ENCODE data around the gene WDR37. TPM values are rescaled to one million over a fixed set of nuclear protein-coding genes. Genes with fewer than 3 reads are reported as not detected.
"Not testable (repeated sequence)": the region's sequence is repeated elsewhere in the genome, so short reads cannot be mapped to it uniquely, and the experiment has no call there.

Gene WDR37
- polyA plus RNA-seq, 4 donors, result 14.5 to 20.4 (median 17.9) TPM

DNA sequence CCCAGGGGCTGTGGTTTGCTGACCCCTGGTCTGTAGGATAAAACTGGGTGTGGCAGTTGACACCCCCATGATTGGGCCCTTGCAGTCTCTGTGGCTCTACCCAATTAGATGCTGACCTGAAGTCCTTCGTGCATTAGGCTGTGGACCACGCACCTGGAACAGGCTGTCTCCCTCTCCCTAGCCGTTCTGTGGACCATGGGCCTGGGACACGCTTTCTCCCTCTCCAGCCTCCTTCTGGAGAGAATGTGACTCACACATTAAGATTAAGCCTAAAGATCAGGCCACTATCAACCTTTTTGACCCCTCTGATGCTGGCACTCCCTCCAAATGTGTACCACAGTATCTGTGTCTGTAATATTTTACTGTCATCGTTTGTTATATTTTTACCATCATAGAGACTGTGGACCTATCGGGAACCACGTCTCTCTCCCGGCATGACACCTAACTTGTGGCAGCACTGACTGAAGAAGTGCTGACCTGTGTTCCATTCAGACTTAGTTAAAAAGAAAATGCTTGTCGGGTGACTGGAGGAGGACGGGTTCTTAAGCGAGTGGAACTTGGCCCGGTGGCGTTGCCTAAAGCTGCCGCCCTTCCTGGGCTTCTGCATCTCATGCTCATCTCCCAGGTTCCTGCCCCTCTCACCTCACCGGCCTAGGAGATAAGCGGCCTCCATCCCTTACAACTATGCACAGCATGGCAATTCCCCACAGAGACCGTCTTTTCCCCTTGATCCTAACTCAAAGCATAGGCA lies 92.8 kb downstream of the WDR37 start:
- DNase-seq (ENCODE audit: low read depth in 4 of 4, low spot score in 2 of 4), result no peak

DNA sequence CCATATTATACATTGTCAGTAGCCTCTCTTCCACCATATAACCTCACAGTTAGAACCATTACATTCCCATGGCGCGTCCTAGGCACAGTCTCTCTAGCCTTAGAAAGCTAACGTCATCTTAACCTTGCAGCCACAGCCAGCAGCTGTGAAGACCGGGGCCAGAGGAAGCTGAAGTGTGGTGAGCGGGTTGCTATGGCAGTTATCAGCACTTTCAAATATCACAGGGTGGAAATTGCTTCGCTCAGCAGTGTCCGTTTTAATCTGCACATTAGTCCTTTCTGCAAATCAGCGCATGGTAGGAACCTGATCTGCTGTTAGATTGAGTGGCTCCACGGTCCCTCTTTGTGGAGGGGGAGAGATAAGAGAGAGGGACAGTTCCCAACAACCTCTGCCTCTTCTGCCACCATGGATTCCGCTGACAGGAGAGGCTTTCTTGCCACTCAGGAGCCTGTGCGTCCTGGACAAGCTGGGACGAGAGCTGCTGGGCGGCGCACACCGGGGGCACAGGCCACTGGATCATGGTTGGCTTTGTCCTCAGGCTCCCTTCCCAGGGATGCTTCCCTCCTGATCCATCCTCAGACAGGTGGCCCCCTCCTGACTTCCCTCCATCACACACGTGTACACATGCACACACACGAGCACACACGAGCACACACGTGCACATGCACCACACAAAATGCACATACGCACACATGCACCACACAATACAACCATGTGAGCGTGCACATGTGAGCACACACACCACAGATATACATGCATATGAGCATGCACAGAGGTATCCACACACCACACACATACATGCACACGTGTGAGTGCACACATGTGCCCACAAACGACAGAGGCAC lies 93.8 kb downstream of the WDR37 start:
- DNase-seq (ENCODE audit: low read depth in 4 of 4, low spot score in 2 of 4), result no peak

DNA sequence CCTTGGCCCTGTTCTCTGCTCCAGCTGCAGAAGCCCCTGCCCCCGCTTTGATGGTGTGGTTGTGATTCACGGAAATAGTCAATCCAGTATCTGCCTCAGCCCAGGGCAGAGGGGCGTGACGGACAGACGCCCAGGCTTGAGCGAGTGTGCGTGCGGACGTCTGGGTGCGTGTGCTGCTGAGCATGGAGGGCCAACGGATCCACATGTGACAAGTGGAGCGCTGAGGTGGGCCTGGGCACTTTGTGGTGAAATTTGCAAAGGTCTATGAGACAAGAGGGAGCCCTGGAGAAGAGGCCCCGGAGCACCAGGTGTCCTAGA lies 94.4 kb downstream of the WDR37 start:
- no peak for DNase-seq (ENCODE audit: low read depth in 4 of 4, low spot score in 2 of 4)

DNA sequence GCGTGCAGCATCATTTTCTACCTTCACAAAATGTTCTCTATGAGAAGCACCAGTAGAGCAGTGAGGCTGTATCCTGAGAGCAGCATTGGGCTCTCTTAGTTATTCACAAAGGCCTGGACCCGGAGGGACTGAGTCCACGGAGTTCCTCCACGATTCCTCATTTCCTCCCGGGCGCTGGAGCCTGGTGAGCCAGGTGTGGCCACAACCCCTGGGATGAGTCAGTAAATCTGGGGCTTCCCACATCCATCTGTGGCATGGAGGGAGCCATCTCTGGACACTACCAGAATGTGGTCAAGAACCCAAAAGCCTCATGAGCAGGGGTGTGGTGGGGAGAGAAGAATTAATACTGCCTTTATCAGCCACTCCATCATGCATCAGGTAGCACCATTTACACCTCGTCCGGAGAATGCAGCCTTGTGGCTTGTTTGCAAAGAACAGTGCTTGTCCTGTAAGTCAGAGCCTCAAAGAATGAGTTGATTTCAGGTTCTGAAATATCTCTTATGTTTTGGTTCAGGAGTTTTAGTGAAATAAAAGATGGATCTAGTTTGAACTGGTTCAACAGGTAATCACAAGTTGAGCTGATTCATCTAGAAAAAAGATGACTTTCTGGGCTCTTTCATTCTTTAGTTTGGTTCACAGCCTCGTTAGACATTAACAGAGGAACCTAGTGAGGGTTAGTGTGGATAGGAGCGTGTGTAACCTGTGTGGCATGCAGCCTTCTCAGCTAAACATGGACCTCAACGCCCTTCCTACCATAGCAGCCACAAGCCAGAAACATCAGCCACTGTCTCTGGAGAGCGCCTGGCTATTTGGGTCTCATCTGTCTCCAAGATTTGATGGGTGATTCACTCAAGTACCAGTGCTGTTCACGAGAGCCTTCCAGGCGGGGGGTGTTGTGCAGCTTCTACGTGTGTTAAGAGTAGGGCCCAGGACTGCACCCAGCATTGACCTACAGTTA lies 95.2 kb downstream of the WDR37 start:
- no peak for DNase-seq (ENCODE audit: low read depth in 4 of 4, low spot score in 2 of 4)

DNA sequence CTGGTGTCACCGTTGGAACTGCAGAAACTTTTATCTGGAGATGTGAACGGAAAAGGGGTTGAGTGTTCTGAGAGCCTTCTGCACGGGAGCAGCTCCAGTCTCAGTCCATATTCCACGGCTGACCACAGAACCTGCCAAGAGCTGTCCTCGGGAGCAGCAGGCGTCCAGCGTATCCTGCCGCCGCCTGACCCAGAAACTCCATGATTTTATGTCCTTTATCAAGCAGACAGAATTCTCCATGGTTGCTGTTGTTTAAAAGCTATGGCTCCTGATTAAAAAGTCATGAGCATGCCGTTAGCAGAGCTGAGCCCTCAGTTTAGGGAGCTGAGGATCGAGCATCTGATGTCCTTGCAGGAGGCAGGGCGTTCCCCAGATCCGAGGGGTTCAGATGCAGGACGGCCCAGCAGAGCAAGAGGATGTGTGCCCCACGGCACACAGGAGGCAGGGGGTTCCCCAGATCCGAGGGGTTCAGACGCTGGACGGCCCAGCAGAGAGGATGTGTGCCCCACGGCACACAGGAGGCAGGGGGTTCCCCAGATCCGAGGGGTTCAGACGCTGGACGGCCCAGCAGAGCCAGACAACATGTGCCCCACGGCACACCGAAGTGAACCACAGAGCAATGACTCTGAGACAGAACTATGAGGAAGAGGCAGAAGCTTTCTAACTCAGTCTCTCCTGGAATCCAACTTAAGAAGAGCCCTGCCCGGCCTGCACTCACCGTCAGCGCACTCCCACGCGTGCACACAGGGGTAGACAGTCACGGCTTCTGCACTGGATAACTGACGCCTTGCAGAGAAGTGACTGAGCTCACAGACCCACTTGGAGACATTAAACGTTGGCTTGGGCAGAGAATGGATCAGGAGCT lies 96.4 kb downstream of the WDR37 start:
- no peak for DNase-seq (ENCODE audit: low read depth in 4 of 4, low spot score in 2 of 4)

DNA sequence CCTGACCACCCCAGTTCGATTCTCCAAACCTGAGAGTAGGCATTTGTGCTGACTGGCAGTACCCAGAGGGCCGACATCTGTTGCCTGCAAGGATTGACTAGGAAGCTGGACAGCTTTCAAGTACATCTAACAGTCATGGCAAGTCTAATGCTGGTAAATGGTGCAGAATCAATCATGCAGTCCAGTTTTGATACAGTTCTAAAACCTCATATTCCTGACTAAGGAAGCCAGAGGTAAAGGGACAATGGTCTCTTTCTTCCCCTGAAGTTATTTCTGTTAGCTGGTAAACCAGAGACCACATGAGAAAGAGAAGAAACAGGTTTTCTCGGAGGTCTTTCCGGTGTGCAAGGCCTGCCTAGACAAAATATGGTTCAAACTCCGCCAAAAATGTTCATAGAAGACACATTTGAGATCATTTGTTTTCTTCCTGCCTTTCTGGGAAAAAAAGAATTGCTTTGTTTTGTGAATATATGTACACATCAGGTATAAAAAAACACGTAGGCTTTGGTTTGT lies 97.1 kb downstream of the WDR37 start:
- no peak for DNase-seq (ENCODE audit: low read depth in 4 of 4, low spot score in 2 of 4)

DNA sequence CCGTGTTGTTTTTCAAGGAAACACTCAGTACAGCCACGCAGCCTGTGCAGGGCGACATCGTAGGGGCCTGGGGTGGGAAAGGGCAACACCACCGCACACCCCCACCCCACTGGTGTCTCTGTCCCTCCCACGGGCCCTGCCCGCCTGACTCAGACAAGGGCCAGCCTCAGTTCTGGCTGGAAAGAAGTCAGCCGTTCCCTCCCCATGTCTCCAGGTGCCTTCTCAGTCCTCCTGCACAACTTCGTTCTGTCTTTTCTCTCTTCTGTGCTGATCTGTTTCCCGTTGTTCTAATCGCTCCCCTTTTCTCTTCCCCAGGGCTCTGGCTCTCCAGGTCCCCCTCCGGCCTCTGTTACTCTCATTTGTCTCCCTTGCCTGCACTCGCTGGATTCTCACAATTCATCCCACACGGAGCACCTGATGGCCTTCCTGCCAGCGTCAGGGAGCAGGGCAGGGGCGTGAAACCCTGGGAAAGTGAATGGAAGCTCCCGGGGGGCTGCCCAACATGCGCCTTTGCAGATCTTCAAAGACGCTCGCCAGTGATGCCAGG lies 97.7 kb downstream of the WDR37 start:
- DNase-seq (ENCODE audit: low read depth in 4 of 4, low spot score in 2 of 4), result no peak

DNA sequence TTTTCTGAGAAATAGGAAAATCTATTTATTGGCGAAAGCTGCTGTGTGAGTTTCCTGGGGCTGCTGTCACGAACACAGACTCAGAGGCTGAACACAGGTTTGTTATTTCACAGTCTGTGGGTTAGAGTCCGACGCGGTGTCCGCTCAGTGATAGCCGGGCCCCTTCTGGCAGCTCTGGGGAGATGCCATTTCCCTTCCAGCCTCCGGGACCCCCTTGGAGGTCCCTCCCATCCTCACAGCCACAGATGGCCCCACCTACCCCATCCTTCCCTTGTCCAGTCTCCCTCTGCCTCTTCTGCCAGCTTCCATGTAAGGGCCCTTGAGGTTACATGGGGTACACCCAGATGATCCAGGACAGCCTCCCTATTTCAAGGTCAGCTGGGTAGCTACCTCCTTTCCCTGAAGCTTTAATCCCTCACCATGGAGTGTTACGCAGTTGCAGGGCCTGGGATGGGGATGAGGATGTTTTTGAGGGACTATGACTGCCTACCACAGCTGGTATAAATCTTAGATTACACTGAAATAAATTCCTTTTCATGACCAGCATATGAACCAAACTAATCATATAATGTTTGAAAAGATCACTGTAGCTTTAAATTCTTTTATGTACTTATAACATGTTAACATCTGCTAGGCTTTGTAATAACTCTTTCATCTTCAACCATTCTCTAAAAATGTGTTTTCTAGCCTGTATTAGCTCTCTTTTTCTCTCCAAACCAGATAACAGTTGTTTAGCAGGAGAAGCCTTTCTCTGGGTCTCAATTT lies 98.5 kb downstream of the WDR37 start:
- DNase-seq (ENCODE audit: low read depth in 4 of 4, low spot score in 2 of 4), result no peak

DNA sequence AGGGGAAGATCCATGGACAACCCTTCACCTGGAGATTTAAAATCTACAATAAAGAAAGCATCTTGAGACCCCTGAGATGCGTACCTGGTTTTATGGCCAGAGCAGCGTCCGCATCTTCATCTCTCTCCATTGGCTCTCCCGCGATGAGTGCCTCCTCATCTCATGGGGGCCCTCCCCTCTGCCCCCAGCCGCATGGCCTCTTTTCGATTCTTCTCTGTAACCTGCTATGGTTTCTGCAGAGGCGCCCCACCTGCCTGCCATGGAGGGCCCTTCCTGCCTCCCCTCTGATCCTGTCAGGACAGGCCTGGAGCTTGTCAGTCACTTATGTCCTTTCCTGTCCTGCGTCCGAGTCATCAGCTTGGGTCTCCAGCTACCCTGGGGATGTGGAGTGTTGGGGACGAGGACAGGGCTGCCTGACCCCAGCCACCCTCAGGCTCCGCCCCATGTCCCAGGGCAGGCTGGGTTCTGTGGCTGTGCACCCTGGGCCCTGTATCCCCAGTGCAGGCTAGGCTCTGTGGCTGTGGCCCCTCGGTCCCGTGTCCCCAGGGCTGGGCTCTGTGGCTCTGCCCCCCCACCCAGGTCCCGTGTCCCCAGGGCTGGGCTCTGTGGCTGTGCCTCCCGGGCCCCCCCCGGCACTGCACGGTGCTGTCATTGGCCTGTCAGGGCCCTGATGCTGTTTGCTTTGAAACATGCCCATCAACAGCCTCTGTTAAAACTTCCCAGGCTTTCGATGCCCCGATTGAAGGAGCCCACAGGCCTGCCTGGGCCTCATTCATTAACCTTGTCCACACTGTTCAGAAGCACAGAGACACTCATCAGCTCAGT lies 99.8 kb downstream of the WDR37 start:
- no peak for DNase-seq (ENCODE audit: low read depth in 4 of 4, low spot score in 2 of 4)

DNA sequence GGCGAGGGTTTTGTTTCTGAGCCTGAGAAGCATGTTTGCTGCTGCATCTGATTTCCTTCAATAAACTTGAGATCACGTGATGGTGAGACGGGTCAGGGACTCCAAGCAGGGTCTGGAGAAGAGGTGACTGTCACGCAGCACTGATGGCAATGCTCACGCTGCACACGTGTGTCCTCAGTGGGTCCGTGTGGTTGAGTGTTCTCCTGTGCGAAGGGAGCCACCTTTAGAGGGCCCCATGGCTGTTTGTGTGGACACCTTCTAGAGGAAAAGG lies 100.4 kb downstream of the WDR37 start:
- DNase-seq (ENCODE audit: low read depth in 4 of 4, low spot score in 2 of 4), result no peak

DNA sequence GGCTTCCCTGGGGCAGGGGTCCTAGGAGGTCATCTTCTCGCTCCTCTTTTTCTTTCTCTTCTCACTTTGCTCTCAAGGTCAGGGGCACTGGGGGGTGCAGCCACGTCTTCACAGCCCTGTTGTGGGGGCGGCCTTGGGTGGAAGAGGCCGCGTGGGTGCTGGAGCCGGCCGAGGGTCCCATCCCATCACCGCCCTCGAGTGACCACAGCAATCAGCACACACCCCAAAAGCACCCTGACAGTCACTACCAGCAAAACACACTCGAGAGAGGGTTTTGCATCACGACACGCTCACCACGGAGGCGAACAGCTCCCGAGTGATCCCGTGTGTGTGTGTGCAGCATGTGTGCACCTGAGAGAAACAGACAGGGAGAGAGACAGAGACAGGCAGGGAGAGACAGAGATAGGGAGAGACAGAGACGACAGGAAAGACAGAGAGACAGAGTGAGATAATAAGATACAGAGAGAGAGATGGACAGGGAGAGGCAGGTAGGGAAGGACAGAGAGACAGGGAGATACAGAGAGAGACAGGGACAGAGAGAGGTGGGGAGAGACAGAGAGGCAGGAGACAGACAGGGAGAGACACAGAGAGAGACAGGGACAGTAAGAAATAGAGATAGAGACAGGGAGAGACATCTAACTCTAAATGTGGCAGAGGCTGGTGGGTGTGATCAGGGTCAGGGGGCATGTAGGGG lies 100.9 kb downstream of the WDR37 start:
- DNase-seq (ENCODE audit: low read depth in 4 of 4, low spot score in 2 of 4), result no peak

DNA sequence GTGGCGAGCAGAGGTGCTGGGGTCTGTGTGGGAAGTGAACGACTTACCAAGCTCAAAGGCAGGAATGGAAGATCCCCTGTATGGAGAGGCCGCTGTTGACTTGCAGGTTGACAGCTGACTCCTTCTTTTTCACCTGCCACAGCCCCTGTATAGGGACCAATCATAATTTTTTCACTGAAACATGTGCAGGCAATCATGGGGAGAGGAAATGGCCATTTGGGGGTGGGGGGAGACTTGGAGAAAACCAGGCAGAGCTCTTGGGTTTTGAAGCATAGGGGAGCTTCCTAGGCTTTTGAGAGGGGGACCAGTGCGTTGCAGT lies 101.4 kb downstream of the WDR37 start:
- DNase-seq (ENCODE audit: low read depth in 4 of 4, low spot score in 2 of 4), result no peak

DNA sequence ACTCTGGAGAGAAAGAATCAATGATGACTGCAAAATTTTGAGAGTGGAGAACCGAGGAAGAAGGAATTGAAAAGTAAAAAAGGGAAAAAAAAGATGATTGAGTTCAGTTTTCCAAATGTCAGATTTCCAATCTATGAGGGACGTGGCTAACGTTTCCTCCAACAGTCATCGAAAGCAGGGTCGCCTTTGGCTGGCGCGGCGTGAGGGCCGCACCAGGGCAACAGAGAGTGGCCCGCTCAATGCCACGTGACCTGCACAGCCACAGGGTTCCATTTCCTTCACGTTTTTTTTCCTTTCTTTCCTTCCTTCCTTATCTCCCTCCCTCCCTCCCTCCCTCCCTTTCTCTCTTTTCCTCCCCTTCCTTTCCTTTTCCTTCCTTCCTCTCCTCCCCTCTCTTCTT lies 101.9 kb downstream of the WDR37 start:
- DNase-seq (ENCODE audit: low read depth in 4 of 4, low spot score in 2 of 4), result no peak

DNA sequence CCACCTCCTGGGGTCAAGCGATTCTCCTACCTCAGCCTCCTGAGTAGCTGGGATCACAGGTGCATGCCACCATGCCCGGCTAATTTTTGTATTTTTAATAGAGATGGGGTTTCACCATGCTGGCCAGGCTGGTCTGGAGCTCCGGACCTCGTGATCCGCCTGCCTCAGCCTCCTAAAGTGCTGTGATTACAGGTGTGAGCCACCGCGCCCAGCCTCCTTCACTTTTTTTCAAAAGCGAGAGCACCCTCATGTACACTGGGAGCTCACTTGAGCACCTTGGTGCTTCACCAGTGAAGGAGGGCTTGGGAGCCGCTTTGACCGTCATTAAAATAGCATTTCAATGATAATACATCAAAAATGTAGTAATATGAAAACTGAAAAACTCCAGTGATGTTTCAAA lies 102.4 kb downstream of the WDR37 start:
- not testable (repeated sequence) for DNase-seq (ENCODE audit: low read depth in 4 of 4, low spot score in 2 of 4)

DNA sequence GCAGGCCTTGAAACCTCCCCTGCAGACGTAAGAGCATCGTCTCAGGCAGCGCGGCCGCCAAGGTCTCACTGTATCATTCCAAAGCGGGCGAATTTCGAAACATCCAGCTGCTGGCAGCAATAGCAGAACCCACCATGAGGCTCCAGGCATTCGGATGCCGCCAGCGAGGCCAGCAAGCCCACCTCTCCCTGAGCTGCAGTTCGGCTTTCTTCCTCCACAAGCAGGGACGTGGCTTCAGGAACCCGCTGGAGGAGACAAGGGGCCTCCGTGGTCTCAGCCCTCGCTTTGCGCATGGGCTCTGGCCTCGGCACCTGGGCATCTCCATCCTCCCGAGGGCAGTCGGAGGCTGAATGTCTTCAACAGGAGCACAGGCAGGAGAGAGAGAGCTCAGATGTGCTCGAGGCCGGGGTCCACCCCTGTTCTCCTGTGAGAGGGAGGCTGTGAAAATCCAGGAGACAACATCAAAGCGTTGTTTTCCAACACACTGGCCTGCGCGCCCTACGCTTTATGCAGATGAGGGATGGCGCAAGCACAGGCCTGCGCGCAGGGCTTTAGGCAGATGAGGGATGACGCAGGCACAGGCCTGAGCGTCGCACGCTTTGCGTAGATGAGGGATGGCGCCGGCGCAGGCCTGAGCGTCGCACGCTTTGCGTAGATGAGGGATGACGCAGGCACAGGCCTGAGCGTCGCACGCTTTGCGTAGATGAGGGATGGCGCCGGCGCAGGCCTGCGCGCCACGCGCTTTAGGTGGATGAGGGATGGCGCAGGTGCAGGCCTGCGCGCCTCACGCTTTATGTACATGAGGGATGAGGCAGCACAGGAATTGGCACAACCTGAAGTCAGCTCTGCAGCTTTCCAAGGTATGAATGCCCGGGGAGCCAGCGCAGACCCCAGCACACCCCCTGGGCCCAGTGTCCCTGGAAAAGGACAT lies 103.2 kb downstream of the WDR37 start:
- no peak for DNase-seq (ENCODE audit: low read depth in 4 of 4, low spot score in 2 of 4)

DNA sequence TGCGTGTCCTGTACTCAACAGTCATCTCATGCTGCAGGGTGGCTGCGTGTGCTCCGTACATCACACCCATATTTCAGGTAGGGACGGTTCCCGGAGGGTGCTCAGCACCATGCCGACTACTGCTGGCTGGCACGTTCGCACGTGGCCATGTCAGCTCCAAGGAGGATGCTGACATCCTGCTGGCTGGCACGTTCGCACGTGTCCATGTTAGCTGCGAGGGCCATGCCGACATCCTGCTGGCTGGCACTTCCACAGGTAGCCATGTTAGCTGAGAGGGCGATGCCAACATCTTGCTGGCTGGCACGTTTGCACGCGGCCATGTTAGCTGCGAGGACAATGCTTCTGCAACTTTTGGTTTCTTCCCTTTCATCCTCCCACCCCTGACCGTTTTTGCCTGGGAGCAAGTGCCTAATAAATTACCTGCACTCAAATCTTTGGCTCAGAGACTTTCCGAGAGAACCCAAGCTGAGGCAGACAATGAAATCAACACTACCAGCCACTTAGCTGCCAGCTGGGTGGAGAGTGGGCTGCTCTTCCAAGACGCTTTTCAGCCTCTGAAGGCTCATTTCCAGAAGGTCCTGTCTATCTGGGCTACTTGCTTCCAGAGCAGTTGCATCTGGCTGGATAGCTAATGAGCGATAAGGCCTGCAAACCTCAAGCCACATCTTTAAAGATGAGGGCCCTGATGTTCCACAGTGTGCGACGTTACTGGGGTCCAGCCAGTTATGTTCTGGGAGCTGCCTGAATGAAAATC lies 104.6 kb downstream of the WDR37 start:
- no peak for DNase-seq (ENCODE audit: low read depth in 4 of 4, low spot score in 2 of 4)

All from left renal cortex interstitium (tissue), 4 donors.